Measurements from ENCODE around the gene ULK4.
"Not testable (repeated sequence)": the region's sequence is repeated elsewhere in the genome, so short reads cannot be mapped to it uniquely, and the experiment has no call there.

The ULK4 gene

GRCh38 chr3:41651718-41652117, 310.2 kb downstream of the ULK4 start:
- FAIRE-seq (no peak), DNase-seq (ENCODE audit: insufficient read length, low spot score) (no peak)
- no peak for TF ChIP-seq TAF1 (IDR thresholded peaks at IDR 0.05; ENCODE audit: low read depth, low read length)
- TF ChIP-seq POLR2AphosphoS5 (IDR thresholded peaks at IDR 0.05; ENCODE audit: low read depth, low read length), result no peak
- TF ChIP-seq POU2F2 (IDR thresholded peaks at IDR 0.05; ENCODE audit: low read depth, low read length), result no peak
- TF ChIP-seq POLR2A (IDR thresholded peaks at IDR 0.05; ENCODE audit: low read depth, low read length), result no peak
- no peak for TF ChIP-seq SPI1 (IDR thresholded peaks at IDR 0.05; ENCODE audit: low read depth, low read length)
- no peak for TF ChIP-seq PAX5 (IDR thresholded peaks at IDR 0.05; ENCODE audit: insufficient read depth, low read length, severe bottlenecking)

- no peak for DNase-seq (ENCODE audit: insufficient read length, low spot score)
- FAIRE-seq, result no peak
- TF ChIP-seq SPI1 (IDR thresholded peaks at IDR 0.05; ENCODE audit: low read depth, low read length), result no peak
- no peak for TF ChIP-seq POLR2AphosphoS5 (IDR thresholded peaks at IDR 0.05; ENCODE audit: low read depth, low read length)
- TF ChIP-seq POLR2A (IDR thresholded peaks at IDR 0.05; ENCODE audit: low read depth, low read length), result no peak
- no peak for TF ChIP-seq PAX5 (IDR thresholded peaks at IDR 0.05; ENCODE audit: insufficient read depth, low read length, severe bottlenecking)
- TF ChIP-seq POU2F2 (IDR thresholded peaks at IDR 0.05; ENCODE audit: low read depth, low read length), result no peak
- TF ChIP-seq TAF1 (IDR thresholded peaks at IDR 0.05; ENCODE audit: low read depth, low read length), result no peak
Measured at GRCh38 chr3:41650406-41650805, 311.5 kb downstream of the ULK4 start.

GRCh38 chr3:41649129-41649739, 312.7 kb downstream of the ULK4 start:
- TF ChIP-seq SPI1 (IDR thresholded peaks at IDR 0.05; ENCODE audit: low read depth, low read length), result no peak
- TF ChIP-seq PAX5 (IDR thresholded peaks at IDR 0.05; ENCODE audit: insufficient read depth, low read length, severe bottlenecking), result no peak
- no peak for TF ChIP-seq POLR2A (IDR thresholded peaks at IDR 0.05; ENCODE audit: low read depth, low read length)
- no peak for TF ChIP-seq TAF1 (IDR thresholded peaks at IDR 0.05; ENCODE audit: low read depth, low read length)
- no peak for TF ChIP-seq POU2F2 (IDR thresholded peaks at IDR 0.05; ENCODE audit: low read depth, low read length)
- TF ChIP-seq POLR2AphosphoS5 (IDR thresholded peaks at IDR 0.05; ENCODE audit: low read depth, low read length), result no peak
- FAIRE-seq (no peak), DNase-seq (ENCODE audit: insufficient read length, low spot score) (no peak)

GRCh38 chr3:41647730-41648129, 314.2 kb downstream of the ULK4 start:
- not testable (repeated sequence) for FAIRE-seq; DNase-seq (ENCODE audit: insufficient read length, low spot score)

- FAIRE-seq, result no peak
- TF ChIP-seq TAF1 (IDR thresholded peaks at IDR 0.05; ENCODE audit: low read depth, low read length), result no peak
- no peak for TF ChIP-seq POU2F2 (IDR thresholded peaks at IDR 0.05; ENCODE audit: low read depth, low read length)
- TF ChIP-seq PAX5 (IDR thresholded peaks at IDR 0.05; ENCODE audit: insufficient read depth, low read length, severe bottlenecking), result no peak
- no peak for TF ChIP-seq POLR2A (IDR thresholded peaks at IDR 0.05; ENCODE audit: low read depth, low read length)
- no peak for TF ChIP-seq POLR2AphosphoS5 (IDR thresholded peaks at IDR 0.05; ENCODE audit: low read depth, low read length)
- TF ChIP-seq SPI1 (IDR thresholded peaks at IDR 0.05; ENCODE audit: low read depth, low read length), result no peak
- no peak for DNase-seq (ENCODE audit: insufficient read length, low spot score)
Measured at GRCh38 chr3:41640076-41640475, 321.8 kb downstream of the ULK4 start.

GRCh38 chr3:41638381-41638780, 323.5 kb downstream of the ULK4 start:
- no peak for DNase-seq (ENCODE audit: insufficient read length, low spot score)
- TF ChIP-seq SPI1 (IDR thresholded peaks at IDR 0.05; ENCODE audit: low read depth, low read length) (no peak), POU2F2 (IDR thresholded peaks at IDR 0.05; ENCODE audit: low read depth, low read length) (no peak), TAF1 (IDR thresholded peaks at IDR 0.05; ENCODE audit: low read depth, low read length) (no peak), PAX5 (IDR thresholded peaks at IDR 0.05; ENCODE audit: insufficient read depth, low read length, severe bottlenecking) (no peak), POLR2A (IDR thresholded peaks at IDR 0.05; ENCODE audit: low read depth, low read length) (no peak), POLR2AphosphoS5 (IDR thresholded peaks at IDR 0.05; ENCODE audit: low read depth, low read length) (no peak)
- no peak for FAIRE-seq

GRCh38 chr3:41632700-41633099, 329.2 kb downstream of the ULK4 start:
- DNase-seq (ENCODE audit: insufficient read length, low spot score), result no peak
- TF ChIP-seq POU2F2 (IDR thresholded peaks at IDR 0.05; ENCODE audit: low read depth, low read length), result no peak
- no peak for TF ChIP-seq SPI1 (IDR thresholded peaks at IDR 0.05; ENCODE audit: low read depth, low read length)
- TF ChIP-seq POLR2A (IDR thresholded peaks at IDR 0.05; ENCODE audit: low read depth, low read length), result no peak
- no peak for TF ChIP-seq PAX5 (IDR thresholded peaks at IDR 0.05; ENCODE audit: insufficient read depth, low read length, severe bottlenecking)
- no peak for TF ChIP-seq POLR2AphosphoS5 (IDR thresholded peaks at IDR 0.05; ENCODE audit: low read depth, low read length)
- no peak for TF ChIP-seq TAF1 (IDR thresholded peaks at IDR 0.05; ENCODE audit: low read depth, low read length)
- FAIRE-seq, result no peak

- DNase-seq (ENCODE audit: insufficient read length, low spot score) (no peak), FAIRE-seq (no peak)
- TF ChIP-seq SPI1 (IDR thresholded peaks at IDR 0.05; ENCODE audit: low read depth, low read length) (no peak), POLR2A (IDR thresholded peaks at IDR 0.05; ENCODE audit: low read depth, low read length) (no peak), POLR2AphosphoS5 (IDR thresholded peaks at IDR 0.05; ENCODE audit: low read depth, low read length) (no peak), POU2F2 (IDR thresholded peaks at IDR 0.05; ENCODE audit: low read depth, low read length) (no peak), PAX5 (IDR thresholded peaks at IDR 0.05; ENCODE audit: insufficient read depth, low read length, severe bottlenecking) (no peak)
Measured at GRCh38 chr3:41630708-41631107, 331.2 kb downstream of the ULK4 start.

GRCh38 chr3:41629986-41630385, 331.9 kb downstream of the ULK4 start:
- TF ChIP-seq POLR2AphosphoS5 (IDR thresholded peaks at IDR 0.05; ENCODE audit: low read depth, low read length) (no peak), POLR2A (IDR thresholded peaks at IDR 0.05; ENCODE audit: low read depth, low read length) (no peak), TAF1 (IDR thresholded peaks at IDR 0.05; ENCODE audit: low read depth, low read length) (no peak), PAX5 (IDR thresholded peaks at IDR 0.05; ENCODE audit: insufficient read depth, low read length, severe bottlenecking) (no peak), POU2F2 (IDR thresholded peaks at IDR 0.05; ENCODE audit: low read depth, low read length) (no peak), SPI1 (IDR thresholded peaks at IDR 0.05; ENCODE audit: low read depth, low read length) (no peak)
- no peak for FAIRE-seq
- DNase-seq (ENCODE audit: insufficient read length, low spot score), result no peak

- FAIRE-seq (no peak), DNase-seq (ENCODE audit: insufficient read length, low spot score) (no peak)
- TF ChIP-seq TAF1 (IDR thresholded peaks at IDR 0.05; ENCODE audit: low read depth, low read length), result no peak
- TF ChIP-seq POLR2A (IDR thresholded peaks at IDR 0.05; ENCODE audit: low read depth, low read length), result no peak
- TF ChIP-seq POU2F2 (IDR thresholded peaks at IDR 0.05; ENCODE audit: low read depth, low read length), result no peak
- no peak for TF ChIP-seq POLR2AphosphoS5 (IDR thresholded peaks at IDR 0.05; ENCODE audit: low read depth, low read length)
- TF ChIP-seq SPI1 (IDR thresholded peaks at IDR 0.05; ENCODE audit: low read depth, low read length), result no peak
- no peak for TF ChIP-seq PAX5 (IDR thresholded peaks at IDR 0.05; ENCODE audit: insufficient read depth, low read length, severe bottlenecking)
Measured at GRCh38 chr3:41629072-41629471, 332.8 kb downstream of the ULK4 start.

Measured in GM12891 (cell line).